Activated gamma-delta T cell (primary cell): Measurements from ENCODE around the gene TYSND1.
A peak's percentile ranks its signal among the peaks of the same experiment; 100 is the strongest.
"Not testable (repeated sequence)": the region's sequence is repeated elsewhere in the genome, so short reads cannot be mapped to it uniquely, and the experiment has no call there.

Experiments used
- DNase-seq: peaks from one replicate; lab custom pipeline; 2025; lab: John Stamatoyannopoulos, UW
- total RNA-seq, 2 donors: gene quantifications; one replicate each; lab custom pipeline; 2026; lab: John Stamatoyannopoulos, UW

The TYSND1 gene
- 51.7 to 68.8 reads per million in 2 donors for total RNA-seq

- DNase-seq: peak; percentile 64
These were observed at the start of gene TYSND1 for GRCh38 chr10:70146489-70147258. TSS of gene TYSND1 (minus strand) at chr10:70146700. CDS start at chr10:70146586, 114 bp downstream.

- DNase-seq: no peak
These were observed 46.9 kb upstream of the TYSND1 start for GRCh38 chr10:70193391-70193844.

GRCh38 chr10:70192326-70192968 is 45.9 kb upstream of the TYSND1 start:
- no peak for DNase-seq

GRCh38 chr10:70191972-70192305 is 45.4 kb upstream of the TYSND1 start:
- DNase-seq: no peak

GRCh38 chr10:70191161-70191971 is 44.9 kb upstream of the TYSND1 start:
- DNase-seq: no peak

GRCh38 chr10:70190581-70190980 is 44.1 kb upstream of the TYSND1 start:
- no peak for DNase-seq

GRCh38 chr10:70190102-70190501 is 43.6 kb upstream of the TYSND1 start:
- DNase-seq: no peak

- DNase-seq: no peak
These were observed 42.3 kb upstream of the TYSND1 start for GRCh38 chr10:70188768-70189167.

- DNase-seq: no peak
These were observed 40.1 kb upstream of the TYSND1 start for GRCh38 chr10:70186571-70186970.

- DNase-seq: no peak
These were observed 39.6 kb upstream of the TYSND1 start for GRCh38 chr10:70186090-70186489.

GRCh38 chr10:70183304-70183703 is 36.8 kb upstream of the TYSND1 start:
- DNase-seq: no peak

- not testable (repeated sequence) for DNase-seq
These were observed 32.7 kb upstream of the TYSND1 start for GRCh38 chr10:70179209-70179608.

- DNase-seq: no peak
These were observed 31.7 kb upstream of the TYSND1 start for GRCh38 chr10:70178139-70178725.

GRCh38 chr10:70176441-70176840 is 29.9 kb upstream of the TYSND1 start:
- DNase-seq: no peak

GRCh38 chr10:70175516-70175915 is 29.0 kb upstream of the TYSND1 start:
- no peak for DNase-seq

GRCh38 chr10:70174058-70174741 is 27.7 kb upstream of the TYSND1 start:
- no peak for DNase-seq

GRCh38 chr10:70169649-70170364 is 23.3 kb upstream of the TYSND1 start:
- DNase-seq: no peak

- DNase-seq: no peak
These were observed 22.5 kb upstream of the TYSND1 start for GRCh38 chr10:70169011-70169410.

GRCh38 chr10:70167246-70167645 is 20.7 kb upstream of the TYSND1 start:
- no peak for DNase-seq

GRCh38 chr10:70166394-70166793 is 19.9 kb upstream of the TYSND1 start:
- no peak for DNase-seq

- DNase-seq: no peak
These were observed 17.7 kb upstream of the TYSND1 start for GRCh38 chr10:70164163-70164562.
